ENCODE measurements around the gene GREB1.
"Not testable (repeated sequence)": the region's sequence is repeated elsewhere in the genome, so short reads cannot be mapped to it uniquely, and the experiment has no call there.

GREB1 gene

GRCh38 chr2:11635141-11635540 lies 101.3 kb downstream of the GREB1 start:
- DNase-seq (ENCODE audit: low spot score), result no peak

- DNase-seq (ENCODE audit: low spot score), result no peak
Observed at GRCh38 chr2:11636593-11637295, 102.9 kb downstream of the GREB1 start.

GRCh38 chr2:11637546-11637945 lies 103.7 kb downstream of the GREB1 start:
- no peak for DNase-seq (ENCODE audit: low spot score)

- DNase-seq (ENCODE audit: low spot score), result no peak
Observed at GRCh38 chr2:11639503-11639902, 105.7 kb downstream of the GREB1 start.

- no peak for DNase-seq (ENCODE audit: low spot score)
Observed at GRCh38 chr2:11640132-11640531, 106.3 kb downstream of the GREB1 start.

- no peak for DNase-seq (ENCODE audit: low spot score)
Observed at GRCh38 chr2:11642972-11643371, 109.1 kb downstream of the GREB1 start.

- DNase-seq (ENCODE audit: low spot score), result no peak
Observed at GRCh38 chr2:11644293-11644692, 110.4 kb downstream of the GREB1 start.

GRCh38 chr2:11646530-11646929 lies 112.7 kb downstream of the GREB1 start:
- DNase-seq (ENCODE audit: low spot score), result no peak

GRCh38 chr2:11647834-11648600 lies 114.2 kb downstream of the GREB1 start:
- DNase-seq (ENCODE audit: low spot score), result no peak

GRCh38 chr2:11649093-11649492 lies 115.2 kb downstream of the GREB1 start:
- no peak for DNase-seq (ENCODE audit: low spot score)

GRCh38 chr2:11651856-11652548 lies 118.2 kb downstream of the GREB1 start:
- DNase-seq (ENCODE audit: low spot score), result no peak

GRCh38 chr2:11652553-11652952 lies 118.7 kb downstream of the GREB1 start:
- peak; percentile 74 for DNase-seq (ENCODE audit: low spot score)

- DNase-seq (ENCODE audit: low spot score), result no peak
Observed at GRCh38 chr2:11655495-11655894, 121.7 kb downstream of the GREB1 start.

- DNase-seq (ENCODE audit: low spot score), result no peak
Observed at GRCh38 chr2:11656252-11656651, 122.4 kb downstream of the GREB1 start.

GRCh38 chr2:11656671-11657101 lies 122.8 kb downstream of the GREB1 start:
- DNase-seq (ENCODE audit: low spot score), result no peak

GRCh38 chr2:11657195-11657594 lies 123.3 kb downstream of the GREB1 start:
- DNase-seq (ENCODE audit: low spot score), result no peak

- DNase-seq (ENCODE audit: low spot score), result peak; percentile 29
Observed at GRCh38 chr2:11657646-11658045, 123.8 kb downstream of the GREB1 start.

GRCh38 chr2:11658208-11659114 lies 124.6 kb downstream of the GREB1 start:
- no peak for DNase-seq (ENCODE audit: low spot score)

GRCh38 chr2:11659115-11659475 lies 125.2 kb downstream of the GREB1 start:
- DNase-seq (ENCODE audit: low spot score), result no peak

GRCh38 chr2:11659851-11660250 lies 126.0 kb downstream of the GREB1 start:
- no peak for DNase-seq (ENCODE audit: low spot score)

GRCh38 chr2:11660396-11660795 lies 126.6 kb downstream of the GREB1 start:
- not testable (repeated sequence) for DNase-seq (ENCODE audit: low spot score)

GRCh38 chr2:11661891-11662435 lies 128.1 kb downstream of the GREB1 start:
- no peak for DNase-seq (ENCODE audit: low spot score)

All from putamen (tissue), 1 donor.